ENCODE results near the gene GPR4. TPM values are rescaled to one million over a fixed set of nuclear protein-coding genes. Genes with fewer than 3 reads are reported as not detected.

The GPR4 gene
- total RNA-seq, 1 experiment from 2014 or later: not detected

- no TSS peak for BruUV-seq (replicated peaks)
- intact Hi-C loops (cut with micrococcal nuclease; ENCODE audit: unreplicated experiment): no loop called here
- Histone ChIP-seq H3K27ac (ENCODE audit: low read depth, low read length, poor library complexity, severe bottlenecking) (no peak overlapping the region), H3K27me3 (replicated peaks; ENCODE audit: insufficient read depth, low read depth, low read length, poor library complexity) (no peaks in the 10 kb centered on the region), H3K4me3 (ENCODE audit: low read depth, low read length, poor library complexity, severe bottlenecking) (no peak overlapping the region), H3K9me3 (ENCODE audit: low read depth, low read length, poor library complexity, severe bottlenecking) (no peaks in the 10 kb centered on the region), H3K4me1 (ENCODE audit: insufficient read depth, low read length, poor library complexity, severe bottlenecking) (peaks cover 7% of the 10 kb centered on the region), H3K36me3 (ENCODE audit: insufficient read depth, low read length, poor library complexity, severe bottlenecking) (no peaks in the 10 kb centered on the region)
- CTCF ChIA-PET: interaction anchor here (1.1 kb wide), 1 partner anchor 73 kb away, joined by 3 read pairs; no protein-coding TSS in a partner anchor
- TF ChIP-seq CTCF (conservative IDR thresholded peaks at IDR 0.05; ENCODE audit: low read depth, low read length) (no peak), EZH2 (IDR thresholded peaks at IDR 0.05; ENCODE audit: borderline replicate concordance, low read depth, low read length, poor library complexity, severe bottlenecking) (no peak)
- peak; percentile 79 for DNase-seq (ENCODE audit: low spot score)
- POLR2A ChIA-PET (ENCODE audit: low non-redundant PET): no interaction called here
These were observed 33.3 kb downstream of the GPR4 start for GRCh38 chr19:45568732-45569131.

GRCh38 chr19:45567609-45568008 is 34.4 kb downstream of the GPR4 start:
- Histone ChIP-seq H3K36me3 (ENCODE audit: insufficient read depth, low read length, poor library complexity, severe bottlenecking) (no peaks in the 10 kb centered on the region), H3K27ac (ENCODE audit: low read depth, low read length, poor library complexity, severe bottlenecking) (no peak overlapping the region), H3K27me3 (replicated peaks; ENCODE audit: insufficient read depth, low read depth, low read length, poor library complexity) (no peaks in the 10 kb centered on the region), H3K4me3 (ENCODE audit: low read depth, low read length, poor library complexity, severe bottlenecking) (no peak overlapping the region), H3K4me1 (ENCODE audit: insufficient read depth, low read length, poor library complexity, severe bottlenecking) (peaks cover 7% of the 10 kb centered on the region), H3K9me3 (ENCODE audit: low read depth, low read length, poor library complexity, severe bottlenecking) (no peaks in the 10 kb centered on the region)
- CTCF ChIA-PET: interaction anchor here (0.6 to 1.1 kb wide), 2 partner anchors 74 to 335 kb away, joined by 3 to 4 read pairs; no protein-coding TSS in a partner anchor
- no TSS peak for BruUV-seq (replicated peaks)
- POLR2A ChIA-PET (ENCODE audit: low non-redundant PET): no interaction called here
- intact Hi-C loops (cut with micrococcal nuclease; ENCODE audit: unreplicated experiment): no loop called here
- no peak for TF ChIP-seq EZH2 (IDR thresholded peaks at IDR 0.05; ENCODE audit: borderline replicate concordance, low read depth, low read length, poor library complexity, severe bottlenecking)
- no peak for TF ChIP-seq CTCF (conservative IDR thresholded peaks at IDR 0.05; ENCODE audit: low read depth, low read length)
- DNase-seq (ENCODE audit: low spot score): no peak

DNA sequence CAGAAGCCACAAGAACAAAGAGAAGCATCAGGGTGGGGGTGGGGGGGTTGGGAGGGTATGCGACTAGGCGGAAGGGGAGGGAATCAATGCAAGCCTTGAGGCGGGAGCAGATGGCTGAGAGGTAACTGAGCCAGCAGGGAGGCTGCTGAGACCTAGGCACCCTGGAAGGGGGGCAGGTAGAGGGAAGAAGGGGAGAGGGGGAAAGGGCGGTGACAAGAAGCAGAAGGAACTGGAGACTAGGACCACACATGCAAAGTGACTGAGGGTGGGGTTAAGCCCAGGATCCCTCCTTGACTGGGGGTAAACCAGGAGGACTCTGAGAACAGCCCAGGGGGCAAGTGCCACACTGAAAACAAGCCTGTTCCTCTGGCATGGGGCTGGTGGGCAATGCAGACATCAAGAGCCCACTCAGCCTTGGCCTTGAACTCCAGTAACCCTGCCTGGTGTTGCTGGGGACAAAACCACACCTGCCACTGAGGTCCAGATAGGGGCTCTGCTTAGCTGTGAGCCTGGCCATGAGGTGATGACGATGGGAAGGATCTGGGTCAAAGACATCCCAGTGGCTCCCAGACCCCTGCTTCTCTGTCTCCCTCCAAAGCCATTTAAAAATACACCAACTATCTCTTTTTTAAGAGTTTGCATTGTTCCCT is 37.8 kb downstream of the GPR4 start:
- H3K36me3 ChIP-seq (ENCODE audit: insufficient read depth, low read length, poor library complexity, severe bottlenecking): no peaks in the 10 kb centered on the region
- TF ChIP-seq EZH2 (IDR thresholded peaks at IDR 0.05; ENCODE audit: borderline replicate concordance, low read depth, low read length, poor library complexity, severe bottlenecking) (no peak), CTCF (conservative IDR thresholded peaks at IDR 0.05; ENCODE audit: low read depth, low read length) (no peak)
- CTCF ChIA-PET: no interaction called here
- intact Hi-C loops (cut with micrococcal nuclease; ENCODE audit: unreplicated experiment): no loop called here
- H3K27ac ChIP-seq (ENCODE audit: low read depth, low read length, poor library complexity, severe bottlenecking): no peak overlapping the region
- DNase-seq (ENCODE audit: low spot score): no peak
- POLR2A ChIA-PET (ENCODE audit: low non-redundant PET): no interaction called here
- H3K4me3 ChIP-seq (ENCODE audit: low read depth, low read length, poor library complexity, severe bottlenecking): no peak overlapping the region
- H3K4me1 ChIP-seq (ENCODE audit: insufficient read depth, low read length, poor library complexity, severe bottlenecking): peaks cover 7% of the 10 kb centered on the region
- no peaks in the 10 kb centered on the region for H3K27me3 ChIP-seq (replicated peaks; ENCODE audit: insufficient read depth, low read depth, low read length, poor library complexity)
- no peaks in the 10 kb centered on the region for H3K9me3 ChIP-seq (ENCODE audit: low read depth, low read length, poor library complexity, severe bottlenecking)
- no TSS peak for BruUV-seq (replicated peaks)

All from A673 (cell line).